Calu3 (cell line): ENCODE data around the gene ANXA1. TPM values are rescaled to one million over a fixed set of nuclear protein-coding genes. Genes with fewer than 3 reads are reported as not detected.
A peak's percentile ranks its signal among the peaks of the same experiment; 100 is the strongest.

Experiments
- BruUV-seq: library from RNA; stranded (reverse); fragments of 400-500 nt; replicated peaks from 2 replicates; lab custom pipeline; 2021; lab: Mats Ljungman, UMichigan
- CTCF ChIA-PET: fragments of 300-600 bp; sonication (Branson Sonifier 250); formaldehyde crosslinking; loops from one replicate; lab custom pipeline; 2022; ENCODE audit warnings: antibody characterized with exemption; lab: Charles Lee
- DNase-seq: peaks from one replicate; pipeline ENCODE4 v3.0.0; 2022
- H3K27ac Mint-ChIP-seq: one replicate; pipeline ENCODE4 v1.8.0; 2022; ENCODE audit warnings: mixed read lengths; ENCODE audit not compliant: unreplicated experiment
- H3K27me3 Mint-ChIP-seq: one replicate; pipeline ENCODE4 v1.8.0; 2022; ENCODE audit warnings: mixed read lengths; ENCODE audit not compliant: unreplicated experiment
- H3K36me3 Mint-ChIP-seq: one replicate; pipeline ENCODE4 v1.8.0; 2022; ENCODE audit warnings: mild to moderate bottlenecking, moderate library complexity, mixed read lengths; ENCODE audit not compliant: insufficient read depth, unreplicated experiment
- H3K4me1 Mint-ChIP-seq: one replicate; pipeline ENCODE4 v1.8.0; 2022; ENCODE audit warnings: mild to moderate bottlenecking, low read depth, mixed read lengths; ENCODE audit not compliant: unreplicated experiment
- H3K4me3 Mint-ChIP-seq: one replicate; pipeline ENCODE4 v1.8.0; 2022; ENCODE audit warnings: mild to moderate bottlenecking, low read depth, moderate library complexity, mixed read lengths; ENCODE audit not compliant: unreplicated experiment
- H3K9me3 Mint-ChIP-seq: one replicate; pipeline ENCODE4 v1.8.0; 2022; ENCODE audit warnings: low read depth, mixed read lengths; ENCODE audit not compliant: unreplicated experiment
- CTCF ChIP-seq: fragments of 200-600 bp; IDR thresholded peaks from one replicate; pipeline ENCODE4 v1.8.0; 2022; ENCODE audit warnings: antibody characterized with exemption; ENCODE audit not compliant: unreplicated experiment
- intact Hi-C: fragments of 100-400 bp; cut with micrococcal nuclease; formaldehyde crosslinking; loops from one replicate; pipeline ENCODE4 v1.10.0; 2022; ENCODE audit not compliant: unreplicated experiment
- total RNA-seq: library from RNA; stranded (reverse); gene quantifications from 2 replicates; pipeline ENCODE4 v1.2.3, GENCODE V29; 2022

Gene ANXA1
- total RNA-seq, 1 experiment from 2014 or later: 458 TPM

- intact Hi-C loops: no loop called here
- no peak for TF ChIP-seq CTCF
- CTCF ChIA-PET: no interaction called here
- H3K4me1 Mint-ChIP-seq: peaks cover 22% of the 10 kb centered on the region
- H3K36me3 Mint-ChIP-seq: no peaks in the 10 kb centered on the region
- H3K27ac Mint-ChIP-seq: no peak overlapping the region
- BruUV-seq: no TSS peak
- no peaks in the 10 kb centered on the region for H3K27me3 Mint-ChIP-seq
- no peak for DNase-seq
- H3K9me3 Mint-ChIP-seq: no peaks in the 10 kb centered on the region
- H3K4me3 Mint-ChIP-seq: no peak overlapping the region
Observed at GRCh38 chr9:73116880-73117279, 34.8 kb upstream of the ANXA1 start.

GRCh38 chr9:73118286-73118685 is 33.4 kb upstream of the ANXA1 start:
- no peak for TF ChIP-seq CTCF
- peaks cover 31% of the 10 kb centered on the region for H3K4me1 Mint-ChIP-seq
- no peak overlapping the region for H3K27ac Mint-ChIP-seq
- no peak overlapping the region for H3K4me3 Mint-ChIP-seq
- BruUV-seq: no TSS peak
- DNase-seq: no peak
- no peaks in the 10 kb centered on the region for H3K27me3 Mint-ChIP-seq
- H3K36me3 Mint-ChIP-seq: no peaks in the 10 kb centered on the region
- intact Hi-C loops: no loop called here
- CTCF ChIA-PET: no interaction called here
- no peaks in the 10 kb centered on the region for H3K9me3 Mint-ChIP-seq

- no peak for TF ChIP-seq CTCF
- no peak for DNase-seq
- Mint-ChIP-seq H3K4me3 (no peak overlapping the region), H3K4me1 (peaks cover 26% of the 10 kb centered on the region), H3K9me3 (no peaks in the 10 kb centered on the region), H3K27me3 (no peaks in the 10 kb centered on the region), H3K36me3 (no peaks in the 10 kb centered on the region), H3K27ac (no peak overlapping the region)
- no TSS peak for BruUV-seq
- intact Hi-C loops: no loop called here
- CTCF ChIA-PET: no interaction called here
Observed at GRCh38 chr9:73118898-73119554, 32.6 kb upstream of the ANXA1 start.

- CTCF ChIA-PET: no interaction called here
- Mint-ChIP-seq H3K4me3 (no peak overlapping the region), H3K36me3 (no peaks in the 10 kb centered on the region), H3K4me1 (peaks cover 17% of the 10 kb centered on the region), H3K27me3 (no peaks in the 10 kb centered on the region), H3K9me3 (no peaks in the 10 kb centered on the region), H3K27ac (peak overlapping the region; percentile 15)
- BruUV-seq: no TSS peak
- intact Hi-C loops: no loop called here
- no peak for DNase-seq
- TF ChIP-seq CTCF: no peak
Observed at GRCh38 chr9:73121375-73121935, 30.2 kb upstream of the ANXA1 start.
